Colonic mucosa (tissue), 4 donors: ENCODE measurements around the gene RELCH. TPM values are rescaled to one million over a fixed set of nuclear protein-coding genes. Genes with fewer than 3 reads are reported as not detected.
"Not testable (repeated sequence)": the region's sequence is repeated elsewhere in the genome, so short reads cannot be mapped to it uniquely, and the experiment has no call there.

Source experiments
- DNase-seq: peaks from one replicate; pipeline ENCODE4 v3.0.0-alpha.2; 2020
- H3K27ac ChIP-seq: fragments of 200-600 bp; one replicate; pipeline ENCODE4 v1.8.0; 2021
- H3K27me3 ChIP-seq: fragments of 200-600 bp; one replicate; pipeline ENCODE4 v1.8.0; 2021
- H3K36me3 ChIP-seq: fragments of 200-600 bp; one replicate; pipeline ENCODE4 v1.8.0; 2021
- H3K4me1 ChIP-seq: fragments of 200-600 bp; one replicate; pipeline ENCODE4 v1.8.0; 2021; ENCODE audit warnings: mild to moderate bottlenecking
- H3K4me3 ChIP-seq: fragments of 200-600 bp; one replicate; pipeline ENCODE4 v1.8.0; 2021
- H3K9ac ChIP-seq, 2 donors: one replicate each; pipeline ENCODE4 v1.7.0; 2013; ENCODE audit warnings: control low read depth in 2 of 2, low read depth in 2 of 2, low read length in 2 of 2
- H3K9me3 ChIP-seq: fragments of 200-600 bp; one replicate; pipeline ENCODE4 v1.8.0; 2021
- intact Hi-C: fragments of 100-400 bp; cut with DNase I; formaldehyde crosslinking; loops from one replicate; pipeline ENCODE4 v1.14.1; 2022
- total RNA-seq, 2 donors: library from RNA; stranded (reverse); fragmentation: NEBNext Ultra II Directional in 1 of 2; extraction: Animal tissue kit (Norgen Biotek cat#: 25700) in 1 of 2; gene quantifications; one replicate each; pipeline ENCODE4 v1.2.1, GENCODE V29; 2021
- TF ChIP-seq, protein P1 (sequence below): fragments of 200-600 bp; IDR thresholded peaks from one replicate; pipeline ENCODE4 v1.8.0; 2022; ENCODE audit warnings: antibody characterized with exemption, mild to moderate bottlenecking
- donor health status: healthy.
- donor health status: DM: no; HTN: no; CAD: no.
- donor health status: DM: no; HTN: no; CAD: no.

RELCH gene
- total RNA-seq, 2 donors from 2014 or later = 38.9 to 56.9 TPM

DNA sequence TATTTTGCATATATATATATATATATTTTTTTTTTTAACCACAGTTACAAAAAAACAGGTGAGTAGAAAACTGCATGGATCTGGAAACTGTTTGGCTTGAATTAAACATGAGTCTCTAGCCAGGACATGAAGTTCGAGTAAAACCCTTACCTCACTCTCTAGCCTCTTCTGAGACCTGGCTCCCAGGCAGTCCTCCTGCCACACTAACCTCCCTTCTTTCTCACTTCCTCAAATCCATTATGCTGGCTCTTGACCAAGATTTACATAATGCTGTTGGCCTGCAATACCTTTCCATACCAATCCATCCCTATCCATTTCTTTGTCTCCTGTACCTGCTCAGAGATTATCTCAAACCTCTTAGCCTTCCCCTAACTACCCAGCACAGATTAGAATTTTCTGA lies 34.2 kb upstream of the RELCH start:
- Histone ChIP-seq H3K9ac (no peak overlapping the region), H3K36me3 (no peaks in the 10 kb centered on the region), H3K27ac (no peak overlapping the region), H3K9me3 (no peaks in the 10 kb centered on the region), H3K27me3 (no peaks in the 10 kb centered on the region), H3K4me3 (no peak overlapping the region), H3K4me1 (no peaks in the 10 kb centered on the region)
- TF ChIP-seq, protein P1, sequence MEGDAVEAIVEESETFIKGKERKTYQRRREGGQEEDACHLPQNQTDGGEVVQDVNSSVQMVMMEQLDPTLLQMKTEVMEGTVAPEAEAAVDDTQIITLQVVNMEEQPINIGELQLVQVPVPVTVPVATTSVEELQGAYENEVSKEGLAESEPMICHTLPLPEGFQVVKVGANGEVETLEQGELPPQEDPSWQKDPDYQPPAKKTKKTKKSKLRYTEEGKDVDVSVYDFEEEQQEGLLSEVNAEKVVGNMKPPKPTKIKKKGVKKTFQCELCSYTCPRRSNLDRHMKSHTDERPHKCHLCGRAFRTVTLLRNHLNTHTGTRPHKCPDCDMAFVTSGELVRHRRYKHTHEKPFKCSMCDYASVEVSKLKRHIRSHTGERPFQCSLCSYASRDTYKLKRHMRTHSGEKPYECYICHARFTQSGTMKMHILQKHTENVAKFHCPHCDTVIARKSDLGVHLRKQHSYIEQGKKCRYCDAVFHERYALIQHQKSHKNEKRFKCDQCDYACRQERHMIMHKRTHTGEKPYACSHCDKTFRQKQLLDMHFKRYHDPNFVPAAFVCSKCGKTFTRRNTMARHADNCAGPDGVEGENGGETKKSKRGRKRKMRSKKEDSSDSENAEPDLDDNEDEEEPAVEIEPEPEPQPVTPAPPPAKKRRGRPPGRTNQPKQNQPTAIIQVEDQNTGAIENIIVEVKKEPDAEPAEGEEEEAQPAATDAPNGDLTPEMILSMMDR = no peak
- intact Hi-C loops = no loop called here
- no peak for DNase-seq

DNA sequence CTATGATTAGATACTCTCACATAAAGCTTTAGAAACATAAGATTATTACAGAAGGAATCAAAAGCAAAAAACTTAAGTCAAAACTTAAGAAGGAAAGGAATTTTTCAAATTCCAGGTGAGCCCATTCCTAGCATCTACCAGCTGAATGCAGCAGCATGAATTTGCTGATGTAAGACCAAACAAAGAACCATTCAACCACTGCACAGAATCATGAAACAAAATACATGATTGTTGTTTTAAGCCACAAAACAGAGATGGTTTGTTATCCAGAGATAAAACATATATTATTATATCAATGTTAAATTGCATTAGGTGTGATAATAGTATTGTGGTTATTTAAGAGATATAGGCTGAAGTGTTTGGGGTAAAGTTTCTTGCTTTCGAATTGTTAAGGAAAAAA lies 29.2 kb upstream of the RELCH start:
- Histone ChIP-seq H3K9ac (no peak overlapping the region), H3K27me3 (no peaks in the 10 kb centered on the region)
- TF ChIP-seq, protein P1 = no peak

DNA sequence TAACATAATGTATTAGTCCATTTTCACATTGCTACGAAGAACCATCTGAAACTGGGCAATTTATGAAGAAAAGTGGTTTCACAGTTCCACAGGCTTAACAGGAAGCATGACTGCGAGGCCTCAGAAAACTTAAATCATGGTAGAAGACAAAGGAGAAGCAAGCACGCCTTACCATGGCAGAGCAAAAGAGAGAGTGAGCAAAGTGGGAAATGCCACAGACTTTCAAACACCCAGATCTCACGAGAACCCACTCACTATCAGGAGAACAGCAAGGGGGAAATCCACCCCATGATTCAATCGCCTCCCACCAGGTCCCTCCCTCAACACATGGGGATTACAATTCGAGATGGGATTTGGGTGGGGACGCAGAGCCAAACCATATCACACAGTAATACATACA lies 22.7 kb upstream of the RELCH start:
- TF ChIP-seq, protein P1 = no peak
- DNase-seq = no peak
- H3K9me3 ChIP-seq = no peaks in the 10 kb centered on the region
- no peak overlapping the region for H3K9ac ChIP-seq
- H3K27me3 ChIP-seq = no peaks in the 10 kb centered on the region
- no peak overlapping the region for H3K4me3 ChIP-seq
- no peaks in the 10 kb centered on the region for H3K36me3 ChIP-seq
- intact Hi-C loops = no loop called here
- no peaks in the 10 kb centered on the region for H3K4me1 ChIP-seq
- H3K27ac ChIP-seq = no peak overlapping the region

More for the DNA sequence above, 29.2 kb upstream of the RELCH start:
- no peak overlapping the region for H3K4me3 ChIP-seq
- no peaks in the 10 kb centered on the region for H3K9me3 ChIP-seq
- no peak overlapping the region for H3K27ac ChIP-seq
- intact Hi-C loops = no loop called here
- DNase-seq = no peak
- no peaks in the 10 kb centered on the region for H3K36me3 ChIP-seq
- H3K4me1 ChIP-seq = no peaks in the 10 kb centered on the region

DNA sequence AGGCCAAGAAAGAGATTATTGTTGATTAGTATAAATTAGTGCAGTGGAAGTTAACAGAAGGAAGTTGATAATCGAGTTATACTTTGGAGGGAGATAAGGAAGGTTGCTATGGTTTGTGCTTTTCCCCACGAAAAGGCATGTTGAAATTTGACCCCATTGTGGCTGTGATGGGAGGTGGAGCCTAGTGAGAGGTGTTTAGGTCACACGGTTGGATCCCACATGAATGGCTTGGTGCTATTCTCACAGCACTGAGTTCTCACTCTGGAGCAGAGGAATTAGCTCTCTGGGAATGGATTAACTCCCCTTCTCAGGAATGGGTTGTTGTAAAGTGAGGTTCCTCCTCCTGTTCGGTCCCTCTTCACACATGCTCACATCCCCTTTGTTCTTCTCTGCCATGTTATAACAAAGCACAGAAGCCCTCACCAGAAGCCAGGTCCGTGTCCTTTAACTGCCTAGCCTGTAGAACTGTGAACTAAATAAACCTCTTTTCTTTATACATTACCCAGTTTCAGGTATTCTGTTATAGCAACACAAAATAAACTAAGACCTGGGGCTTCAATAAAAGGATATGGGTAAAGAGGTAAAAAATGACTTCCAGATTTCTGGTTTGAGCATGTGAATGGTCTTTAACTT lies 22.1 kb upstream of the RELCH start:
- no peaks in the 10 kb centered on the region for H3K9me3 ChIP-seq
- H3K36me3 ChIP-seq = no peaks in the 10 kb centered on the region
- no peak for DNase-seq
- no peaks in the 10 kb centered on the region for H3K27me3 ChIP-seq
- no peak overlapping the region for H3K27ac ChIP-seq
- intact Hi-C loops = no loop called here
- H3K9ac ChIP-seq = no peak overlapping the region
- no peak overlapping the region for H3K4me3 ChIP-seq
- no peaks in the 10 kb centered on the region for H3K4me1 ChIP-seq
- TF ChIP-seq, protein P1 = no peak

DNA sequence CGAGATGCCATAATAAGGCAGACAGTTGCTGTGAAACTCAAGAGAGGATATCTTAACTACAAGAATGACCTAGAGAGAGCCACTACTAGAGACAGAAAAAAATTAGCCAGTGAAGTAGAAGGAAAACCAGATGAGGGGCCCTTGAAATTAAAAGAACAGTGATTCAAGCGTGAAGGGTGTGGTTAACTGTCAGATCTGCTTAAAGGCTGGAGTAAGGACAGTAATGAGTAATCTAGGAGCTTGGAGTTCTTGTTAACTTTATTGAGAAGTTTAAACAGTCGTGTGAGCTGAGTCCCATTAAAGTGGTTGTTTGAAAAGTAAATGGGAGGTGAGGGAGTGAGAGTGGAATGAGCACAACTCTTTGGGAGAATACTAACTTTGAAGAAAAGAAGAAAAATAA lies 21.5 kb upstream of the RELCH start:
- no peaks in the 10 kb centered on the region for H3K27me3 ChIP-seq
- intact Hi-C loops = no loop called here
- no peaks in the 10 kb centered on the region for H3K9me3 ChIP-seq
- H3K4me1 ChIP-seq = no peaks in the 10 kb centered on the region
- no peaks in the 10 kb centered on the region for H3K36me3 ChIP-seq
- DNase-seq = no peak
- H3K27ac ChIP-seq = no peak overlapping the region
- no peak overlapping the region for H3K4me3 ChIP-seq
- TF ChIP-seq, protein P1 = no peak
- H3K9ac ChIP-seq = no peak overlapping the region

DNA sequence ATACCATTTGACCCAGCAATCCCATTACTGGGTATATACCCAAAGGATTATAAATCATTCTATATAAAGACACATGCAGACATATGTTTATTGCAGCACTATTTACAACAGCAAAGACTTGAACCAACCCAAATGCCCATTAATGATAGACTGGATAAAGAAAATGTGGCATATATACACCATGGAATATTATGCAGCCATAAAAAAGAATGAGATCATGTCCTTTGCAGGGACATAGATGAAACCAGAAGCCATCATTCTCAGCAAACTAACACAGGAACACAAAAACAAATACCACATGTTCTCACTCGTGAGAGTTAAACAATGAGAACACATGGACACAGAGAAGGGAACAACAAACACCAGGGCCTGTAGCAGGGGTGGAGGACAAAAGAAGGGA lies 20.5 kb upstream of the RELCH start:
- H3K27ac ChIP-seq, H3K4me1 ChIP-seq, H3K9me3 ChIP-seq, H3K9ac ChIP-seq, intact Hi-C loops, H3K27me3 ChIP-seq, DNase-seq, H3K4me3 ChIP-seq, H3K36me3 ChIP-seq: not testable (repeated sequence)
